Hindlimb muscle (tissue), 1 donor: Measurements from ENCODE around the gene SLC12A7. TPM values are rescaled to one million over a fixed set of nuclear protein-coding genes. Genes with fewer than 3 reads are reported as not detected.
"Not testable (repeated sequence)": the region's sequence is repeated elsewhere in the genome, so short reads cannot be mapped to it uniquely, and the experiment has no call there.

Source experiments
- DNase-seq: peaks from one replicate; pipeline ENCODE4 v3.0.0-alpha.2; 2013
- polyA plus RNA-seq: library from polyadenylated mRNA; unstranded; fragments of 120-200 nt; gene quantifications from one replicate; pipeline ENCODE4 v1.2.1, GENCODE V29; 2013; ENCODE audit not compliant: insufficient read length

The SLC12A7 gene
- polyA plus RNA-seq, 1 donor, result 10.2 TPM

DNA sequence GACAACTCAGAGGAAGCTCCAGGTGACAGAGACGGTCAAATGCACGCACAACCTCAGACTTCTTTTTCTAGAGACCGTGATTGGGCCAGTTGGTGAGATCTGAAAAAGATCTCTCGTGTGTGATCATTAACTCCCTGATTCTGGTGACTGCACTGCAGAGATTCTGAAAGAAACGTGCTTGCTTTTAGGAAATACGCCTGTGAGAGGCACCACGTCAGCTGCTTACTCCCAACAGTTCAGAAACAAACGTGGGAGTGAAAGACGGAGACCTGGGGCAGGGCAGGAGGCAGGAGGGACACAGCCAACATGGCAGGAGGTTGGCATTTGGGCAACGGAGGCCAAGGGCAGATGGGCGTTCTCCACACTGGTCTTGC, 15.9 kb downstream of the SLC12A7 start:
- no peak for DNase-seq

DNA sequence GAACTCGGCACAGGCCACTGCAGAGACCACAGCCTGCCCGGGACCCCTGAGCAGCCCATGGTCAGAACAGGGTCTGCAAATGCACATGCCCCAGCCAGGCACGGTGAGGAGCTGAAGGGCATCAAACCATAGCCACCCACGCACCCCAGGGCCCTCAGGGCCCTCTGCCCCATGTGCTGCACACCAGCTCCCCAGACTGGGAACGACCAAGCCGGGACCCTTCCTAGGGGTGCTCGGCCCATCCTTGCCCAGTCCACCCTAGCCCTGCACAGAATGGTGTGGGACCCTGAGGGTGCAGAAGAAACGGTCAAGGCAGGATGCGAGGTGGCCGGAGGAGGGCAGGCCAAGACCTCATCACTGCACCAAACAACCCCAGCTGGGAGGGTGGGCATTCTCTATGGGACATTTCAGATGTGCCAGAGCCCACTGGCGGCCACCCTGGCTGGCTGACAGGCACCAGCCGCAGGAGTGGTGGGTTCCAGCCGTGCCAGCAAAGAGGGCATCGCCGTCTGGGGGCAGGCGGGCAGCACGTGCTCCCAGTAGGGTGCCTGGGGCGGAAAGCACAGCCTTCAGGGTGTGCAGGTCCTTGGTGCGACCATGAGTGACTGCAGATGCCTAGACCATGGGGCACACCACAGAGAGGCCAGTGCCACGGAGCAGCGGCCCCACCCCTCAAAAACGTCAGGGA, 16.4 kb downstream of the SLC12A7 start:
- no peak for DNase-seq

DNA sequence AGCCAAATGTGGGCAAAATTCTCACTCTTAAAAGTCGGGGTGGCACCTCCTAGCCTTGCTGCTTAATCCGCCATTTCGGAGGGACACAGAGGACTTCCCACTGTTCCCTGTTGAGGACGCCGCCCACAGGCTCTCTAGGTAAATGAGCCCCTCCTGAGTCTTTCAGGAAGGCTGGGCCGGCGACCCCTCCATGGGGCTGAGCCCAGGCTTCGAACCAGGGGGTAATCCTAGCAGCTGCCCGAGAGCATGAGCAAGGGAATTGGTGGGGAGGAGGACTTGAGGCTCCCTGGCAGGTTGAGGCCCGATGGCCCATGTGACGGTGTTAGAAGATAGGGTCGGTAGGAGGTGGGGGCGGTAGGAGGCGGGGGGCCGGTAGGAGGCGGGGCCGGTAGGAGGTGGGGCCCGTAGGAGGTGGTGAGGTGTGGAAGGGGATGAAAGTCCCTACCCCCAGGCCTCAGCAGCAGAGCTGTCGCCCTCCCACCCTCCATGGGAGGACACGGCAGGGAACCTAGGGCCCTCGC, 17.1 kb downstream of the SLC12A7 start:
- no peak for DNase-seq

DNA sequence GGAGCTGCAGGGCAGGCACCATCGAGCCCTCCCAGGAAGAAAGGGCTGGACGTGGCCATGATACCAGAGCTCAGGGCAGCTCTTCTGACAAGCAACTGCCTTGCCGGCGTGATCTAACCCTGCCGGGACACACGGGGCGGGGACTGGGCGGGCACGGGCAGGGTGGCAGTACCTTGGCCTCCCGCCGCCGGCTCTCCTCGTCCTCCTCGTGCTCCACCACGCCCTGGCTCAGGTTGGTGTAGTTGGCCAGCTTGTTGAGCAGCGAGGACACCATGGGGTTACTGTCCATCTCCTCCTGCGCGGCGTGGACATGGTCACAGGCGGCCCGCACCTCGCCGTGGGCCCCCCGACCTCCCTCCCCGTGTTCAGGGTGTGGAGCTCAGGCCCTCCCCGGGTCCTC, 18.5 kb downstream of the SLC12A7 start:
- DNase-seq, result no peak

DNA sequence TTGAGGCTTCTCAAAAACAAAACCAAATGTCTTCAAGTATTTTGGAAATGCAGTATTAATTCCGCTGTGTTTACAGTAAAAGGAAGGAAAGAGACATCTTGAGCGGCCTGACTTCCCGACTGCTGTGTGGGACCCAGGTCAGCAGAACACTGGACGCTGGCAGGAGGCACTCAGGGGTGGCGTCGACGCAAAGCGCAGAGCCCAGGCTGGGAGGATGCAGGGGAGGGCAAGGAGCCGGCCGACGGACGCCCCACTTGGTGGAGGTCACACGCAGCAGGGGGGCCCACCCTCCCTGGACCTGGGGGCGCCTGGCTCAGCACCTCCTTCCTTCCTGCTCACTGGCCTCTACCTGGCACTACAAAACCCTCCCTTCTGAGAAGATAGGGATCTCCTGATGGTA, 19.7 kb downstream of the SLC12A7 start:
- DNase-seq, result no peak

DNA sequence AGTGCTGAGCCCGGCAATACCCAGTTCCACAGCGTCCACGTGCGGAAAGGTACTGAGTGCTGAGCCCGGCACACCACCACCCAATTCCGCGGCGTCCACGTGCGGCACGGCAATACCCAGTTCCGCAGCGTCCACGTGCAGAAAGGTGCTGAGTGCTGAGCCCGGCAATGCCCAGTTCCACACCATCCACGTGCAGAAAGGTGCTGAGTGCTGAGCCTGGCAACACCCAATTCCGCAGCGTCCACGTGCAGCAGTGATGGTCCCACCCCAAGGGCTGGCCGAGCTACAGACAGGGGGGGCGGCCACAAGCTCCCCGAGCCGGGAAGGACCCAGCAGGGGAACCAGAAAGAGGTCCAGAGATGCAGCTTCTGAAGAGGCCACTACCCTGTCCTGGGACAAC, 20.2 kb downstream of the SLC12A7 start:
- DNase-seq, result no peak

DNA sequence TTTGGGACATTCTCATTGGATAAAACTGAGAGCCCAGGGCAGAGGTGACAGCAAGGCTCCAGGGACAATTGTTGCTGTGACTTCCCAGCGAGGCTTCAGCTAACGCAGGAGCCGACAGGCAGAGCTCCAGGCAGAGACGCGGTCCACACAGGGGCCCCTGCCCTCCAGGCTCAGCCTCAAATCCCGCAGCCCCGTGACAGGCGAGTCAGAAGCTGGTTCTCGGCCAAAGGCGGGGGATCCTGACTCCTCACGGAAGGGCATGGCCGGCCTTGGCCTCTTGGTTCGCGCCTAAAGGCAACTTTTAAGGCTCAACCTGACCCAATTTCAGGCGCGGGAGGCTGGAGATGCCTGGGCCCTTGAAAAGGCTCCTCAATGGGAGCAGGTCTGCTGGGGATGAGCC, 21.3 kb downstream of the SLC12A7 start:
- no peak for DNase-seq

DNA sequence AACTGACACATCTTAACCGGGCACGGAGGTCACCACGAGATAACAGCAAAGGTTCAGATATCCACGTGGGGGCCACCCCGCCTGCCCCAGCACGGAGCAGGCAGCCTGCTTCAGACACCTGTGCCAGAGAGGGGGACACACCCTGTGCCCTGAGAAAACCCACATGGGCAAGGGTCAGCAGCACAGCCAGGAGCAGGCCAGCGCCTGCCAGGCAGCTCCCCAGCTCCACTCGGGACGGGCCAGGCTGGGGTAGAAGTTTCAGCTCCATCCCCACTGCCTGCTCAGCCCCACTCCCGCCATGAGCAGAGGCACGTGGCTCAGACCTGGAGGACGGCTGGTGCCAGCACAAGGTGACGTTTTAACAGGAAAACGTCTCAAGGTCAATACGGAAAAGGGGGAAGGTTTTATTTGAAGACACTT, 22.2 kb downstream of the SLC12A7 start:
- no peak for DNase-seq

DNA sequence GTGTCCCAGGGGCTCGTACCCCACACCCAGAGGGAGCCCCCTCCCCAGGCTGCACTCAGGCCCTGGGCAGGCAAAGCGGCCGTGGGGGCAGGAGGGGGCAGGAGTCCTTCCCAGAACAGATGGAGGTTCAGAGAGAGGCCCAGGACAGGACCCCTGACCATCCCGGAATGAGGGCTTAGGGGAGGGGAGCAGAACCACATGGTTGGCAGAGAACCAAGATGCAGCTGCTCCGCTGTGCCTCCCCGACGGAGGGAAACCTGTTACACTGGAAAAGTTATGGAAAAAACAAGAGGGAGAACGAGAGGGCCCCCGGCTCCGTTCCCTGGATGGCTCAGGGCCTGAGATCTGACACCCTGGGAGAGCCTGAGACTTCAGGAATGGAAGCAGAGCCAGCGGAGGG, 22.7 kb downstream of the SLC12A7 start:
- no peak for DNase-seq

DNA sequence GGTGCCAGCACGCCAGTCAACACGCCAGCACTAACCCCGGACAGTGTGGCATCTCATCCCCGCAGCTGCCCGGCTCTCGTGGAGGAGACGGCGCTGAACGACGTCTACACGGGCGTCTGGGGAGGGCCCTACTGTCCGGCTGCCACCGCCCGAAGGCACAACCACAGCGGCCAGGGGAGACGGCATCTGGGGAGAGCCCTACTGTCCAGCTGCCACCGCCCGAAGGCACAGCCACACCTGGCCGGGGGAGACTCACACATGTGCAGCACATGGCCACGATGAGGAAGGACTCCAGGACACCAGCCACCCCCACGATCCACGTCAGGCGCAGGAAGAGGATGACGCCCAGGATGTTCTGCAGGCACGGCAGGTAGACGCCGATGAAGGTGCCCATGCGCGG, 23.1 kb downstream of the SLC12A7 start:
- no peak for DNase-seq

DNA sequence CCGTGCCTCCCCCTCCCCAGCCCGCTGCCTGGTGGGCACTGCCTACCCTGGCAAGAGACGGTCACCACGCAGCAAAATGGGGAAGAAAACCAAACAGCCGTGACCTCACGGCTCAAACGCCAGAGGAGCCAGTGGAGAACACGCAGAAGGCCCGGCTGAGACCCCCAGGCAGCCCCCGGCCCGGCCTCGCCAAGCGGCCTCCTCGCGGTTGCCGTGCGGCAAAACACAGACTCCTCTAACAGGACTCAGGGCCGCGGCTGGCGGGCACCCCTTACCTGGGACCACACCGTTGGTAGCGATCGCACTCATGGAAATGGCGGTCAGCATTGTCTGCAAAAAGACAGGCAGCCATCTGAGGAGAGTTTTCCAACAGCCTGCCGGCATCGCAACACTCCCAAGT, 23.8 kb downstream of the SLC12A7 start:
- DNase-seq, result no peak

DNA sequence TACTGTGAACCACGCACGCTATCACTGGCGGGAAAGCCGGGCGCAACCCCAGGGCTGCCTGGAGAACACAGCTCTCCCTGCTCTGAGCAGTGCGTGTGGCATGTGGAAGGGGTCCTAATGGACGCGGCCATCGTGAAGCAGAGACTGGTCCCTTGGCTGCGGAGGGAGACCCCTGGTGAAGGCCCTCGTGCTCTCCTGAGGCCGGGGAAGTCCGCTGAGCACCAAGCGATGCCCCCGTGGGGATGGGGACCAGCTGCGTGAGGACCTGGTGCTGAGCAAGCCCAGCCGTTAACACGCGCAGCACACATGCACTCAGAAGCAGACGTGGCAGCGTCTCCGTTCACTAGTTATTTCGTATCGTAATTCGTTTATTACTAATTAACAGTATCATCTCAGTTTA, 24.4 kb downstream of the SLC12A7 start:
- DNase-seq, result no peak

DNA sequence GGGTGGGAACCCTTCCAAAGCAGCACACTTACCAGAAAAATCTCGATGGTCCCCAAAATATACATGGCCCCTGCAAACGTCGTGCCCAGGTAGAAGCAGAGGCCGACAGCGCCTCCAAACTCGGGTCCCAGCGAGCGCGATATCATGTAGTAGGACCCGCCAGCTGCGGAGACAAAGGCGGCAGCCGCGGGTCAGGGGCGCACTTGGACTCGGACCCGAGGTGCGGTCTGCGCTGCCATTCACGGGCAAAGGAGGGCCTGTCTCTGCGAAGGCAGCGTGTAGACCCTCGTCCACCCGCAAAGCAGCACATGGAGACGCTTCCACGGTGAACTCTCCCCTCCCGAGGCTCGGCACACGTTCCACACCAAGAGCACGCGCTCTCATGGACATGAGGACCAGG, 25.0 kb downstream of the SLC12A7 start:
- DNase-seq, result no peak

DNA sequence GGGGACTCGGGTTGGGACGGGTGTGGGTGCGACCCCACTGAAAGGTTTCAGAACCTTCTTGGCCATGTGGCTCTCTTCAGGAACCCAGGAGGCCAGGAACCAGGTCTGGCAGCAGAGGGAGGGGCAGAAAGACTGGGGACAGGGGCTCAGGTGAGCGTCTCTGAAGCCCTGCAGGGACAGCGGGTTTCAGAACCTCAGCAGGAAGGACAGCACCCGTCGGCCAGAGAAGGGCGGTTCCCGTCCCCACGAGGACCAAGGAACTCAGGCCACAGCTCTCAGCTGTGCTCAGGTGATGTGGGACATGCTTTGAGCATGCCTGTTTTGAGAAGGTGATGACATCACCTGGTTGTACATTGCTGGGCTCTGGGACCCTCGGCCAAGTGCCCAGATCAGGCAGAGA, 25.7 kb downstream of the SLC12A7 start:
- DNase-seq, result no peak

DNA sequence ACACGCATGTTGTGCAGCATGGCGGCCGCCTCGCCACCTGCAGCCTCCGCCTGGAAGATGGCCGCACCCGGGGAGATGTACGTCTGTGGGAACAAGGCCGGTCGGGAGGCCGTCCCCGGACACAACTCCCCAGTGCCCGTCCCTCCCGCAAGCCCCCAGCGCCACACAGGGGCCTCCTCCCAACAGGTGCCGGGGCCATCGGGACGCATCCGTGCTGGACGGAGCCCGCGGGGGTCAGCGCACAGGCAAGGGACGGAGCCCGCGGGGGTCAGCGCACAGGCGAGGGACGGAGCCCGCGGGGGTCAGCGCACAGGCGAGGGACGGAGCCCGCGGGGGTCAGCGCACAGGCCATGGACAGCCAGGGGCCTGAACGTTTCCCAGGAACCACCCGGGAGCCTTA, 26.5 kb downstream of the SLC12A7 start:
- no peak for DNase-seq

DNA sequence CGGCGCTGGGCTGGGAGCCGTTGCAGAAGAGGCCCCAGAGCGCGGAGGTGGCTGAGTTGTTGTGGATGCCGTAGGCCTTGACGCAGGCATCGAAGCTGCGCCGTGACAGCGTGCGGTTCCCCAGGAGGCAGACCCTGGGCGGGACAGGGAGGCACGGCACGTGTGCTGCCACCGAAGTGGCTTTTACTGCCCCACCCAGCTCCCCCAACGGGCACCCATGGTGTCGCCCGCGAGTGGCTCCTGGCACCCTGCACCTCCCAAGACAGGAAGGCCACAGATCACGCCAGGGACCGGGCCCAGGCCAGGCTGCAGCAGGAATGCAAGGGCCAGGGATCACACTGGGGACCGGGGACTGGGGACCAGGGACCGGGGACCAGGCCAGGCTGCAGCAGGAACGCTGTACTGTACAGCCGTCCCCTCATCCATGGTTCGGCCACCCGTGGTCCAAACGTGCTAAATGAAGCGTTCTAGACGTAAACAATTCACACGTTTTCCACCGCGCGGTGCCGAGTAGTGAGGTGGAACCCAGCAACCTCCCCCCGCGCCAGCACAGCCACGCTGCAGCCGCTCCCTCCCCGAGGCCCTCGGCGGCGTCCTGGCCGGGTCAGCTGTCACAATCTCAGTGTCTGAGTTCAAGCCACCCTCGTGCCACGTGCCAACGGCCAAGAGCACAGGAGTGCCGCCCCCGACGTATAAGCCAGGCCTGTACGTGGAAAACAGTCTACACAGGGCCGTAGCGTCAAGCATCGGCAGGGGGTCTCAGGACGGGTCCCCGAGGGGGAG, 27.8 kb downstream of the SLC12A7 start:
- DNase-seq, result no peak

DNA sequence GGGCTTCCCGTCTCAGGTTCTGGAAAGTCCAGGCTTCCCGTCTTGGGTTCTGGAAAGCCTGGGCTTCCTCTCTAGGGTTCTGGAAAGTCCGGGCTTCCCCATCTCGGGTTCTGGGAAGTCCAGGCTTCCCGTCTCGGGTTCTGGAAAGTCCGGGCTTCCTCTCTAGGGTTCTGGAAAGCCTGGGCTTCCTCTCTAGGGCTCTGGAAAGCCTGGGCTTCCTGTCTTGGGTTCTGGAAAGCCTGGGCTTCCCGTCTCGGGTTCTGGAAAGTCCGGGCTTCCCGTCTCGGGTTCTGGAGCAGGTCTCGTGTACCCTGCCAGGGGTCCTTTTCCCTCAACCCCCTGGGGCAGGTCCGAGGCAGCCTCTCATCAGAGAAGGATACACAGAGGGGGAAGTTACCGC, 28.8 kb downstream of the SLC12A7 start:
- not testable (repeated sequence) for DNase-seq

DNA sequence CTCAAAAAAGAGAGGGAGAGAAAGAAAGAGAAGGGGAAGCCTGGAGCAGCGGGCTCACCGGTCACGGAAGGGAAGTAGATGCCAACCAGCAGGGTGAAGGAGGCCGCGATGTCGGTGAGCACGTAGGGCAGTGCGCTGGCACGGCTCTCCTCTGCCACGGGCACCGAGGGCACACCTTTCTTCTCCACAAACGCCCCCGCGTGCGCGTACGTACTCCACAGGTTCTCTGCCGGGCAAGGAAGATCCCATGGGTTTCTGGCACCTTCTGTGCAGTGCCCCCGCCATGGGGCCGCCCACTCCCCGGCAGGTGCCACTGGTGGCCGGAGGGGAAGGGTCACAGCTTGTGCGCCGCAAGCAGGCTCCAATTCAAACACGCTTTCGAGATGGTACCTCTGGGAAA, 30.3 kb downstream of the SLC12A7 start:
- no peak for DNase-seq

DNA sequence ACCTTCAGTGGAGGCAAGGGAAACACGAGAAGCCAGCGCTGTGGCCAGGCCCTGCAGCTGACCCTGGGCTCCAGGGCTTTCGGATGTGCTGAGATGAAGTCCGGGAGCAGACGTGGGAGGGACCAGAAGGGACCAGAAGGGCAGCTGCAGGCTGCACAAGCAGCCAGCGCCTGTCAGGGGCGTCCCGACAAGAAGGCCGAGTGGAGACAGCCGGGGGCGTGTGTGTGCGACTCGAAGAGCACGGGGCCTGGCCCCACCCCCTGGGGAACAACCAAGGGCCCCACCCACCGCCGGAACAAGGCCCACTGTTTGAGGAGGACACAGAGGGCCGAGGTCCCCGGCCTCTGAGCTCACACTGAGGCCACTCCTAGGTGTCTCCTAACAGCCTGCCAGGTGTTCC, 31.4 kb downstream of the SLC12A7 start:
- no peak for DNase-seq

DNA sequence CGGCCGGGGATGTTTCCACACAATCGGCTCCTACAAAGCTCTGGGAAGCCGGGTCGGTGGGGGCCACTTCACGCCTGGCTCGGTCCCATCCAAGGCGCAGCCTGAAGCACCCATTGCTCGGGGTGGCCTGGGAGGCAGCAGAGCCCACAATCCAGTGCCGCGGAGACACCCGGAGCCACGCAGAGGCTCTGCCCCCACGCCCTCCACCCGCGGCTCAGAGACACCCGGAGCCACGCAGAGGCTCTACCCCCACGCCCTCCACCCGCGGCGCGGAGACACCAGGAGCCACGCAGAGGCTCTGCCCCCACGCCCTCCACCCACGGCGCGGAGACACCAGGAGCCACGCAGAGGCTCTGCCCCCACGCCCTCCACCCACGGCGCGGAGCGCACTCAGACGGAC, 31.9 kb downstream of the SLC12A7 start:
- no peak for DNase-seq

DNA sequence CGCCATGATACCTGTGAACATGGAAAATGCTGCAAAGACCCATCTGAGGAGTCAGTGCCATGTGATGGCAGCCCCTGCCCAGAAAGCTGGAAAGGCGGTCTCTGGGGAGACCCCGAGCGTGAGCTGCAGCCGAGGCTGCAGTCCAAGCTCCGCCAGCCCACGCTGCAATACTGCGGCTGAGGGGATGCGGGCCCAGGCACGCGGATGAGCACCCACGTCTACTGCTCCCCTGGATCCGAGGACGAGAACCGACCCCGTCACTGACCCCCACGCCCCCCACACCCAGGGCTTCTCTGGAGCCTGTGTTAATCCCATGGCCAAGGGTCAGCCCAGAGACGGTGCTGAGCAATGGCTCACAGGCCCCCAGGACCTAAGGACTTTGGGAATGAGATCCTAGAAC, 32.4 kb downstream of the SLC12A7 start:
- DNase-seq, result no peak

DNA sequence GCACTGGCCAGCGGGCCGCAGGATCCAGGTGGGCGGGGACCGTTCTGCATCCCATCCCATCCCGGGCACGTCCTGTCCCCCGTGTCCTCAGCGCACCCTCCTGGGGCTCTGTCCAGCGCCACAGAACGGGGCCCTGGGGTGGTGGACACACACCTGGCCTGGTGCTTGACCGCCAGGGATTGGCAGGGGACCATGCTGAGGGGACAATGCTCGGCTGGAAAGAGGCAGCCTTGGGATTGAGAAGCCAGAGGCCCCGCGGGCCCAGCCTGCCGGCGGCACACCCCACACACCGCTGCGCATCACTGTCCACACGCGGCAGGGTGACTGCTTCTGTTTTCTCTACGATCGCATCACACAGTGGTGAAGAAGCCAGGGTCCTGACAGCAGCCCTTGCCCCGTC, 33.0 kb downstream of the SLC12A7 start:
- no peak for DNase-seq

DNA sequence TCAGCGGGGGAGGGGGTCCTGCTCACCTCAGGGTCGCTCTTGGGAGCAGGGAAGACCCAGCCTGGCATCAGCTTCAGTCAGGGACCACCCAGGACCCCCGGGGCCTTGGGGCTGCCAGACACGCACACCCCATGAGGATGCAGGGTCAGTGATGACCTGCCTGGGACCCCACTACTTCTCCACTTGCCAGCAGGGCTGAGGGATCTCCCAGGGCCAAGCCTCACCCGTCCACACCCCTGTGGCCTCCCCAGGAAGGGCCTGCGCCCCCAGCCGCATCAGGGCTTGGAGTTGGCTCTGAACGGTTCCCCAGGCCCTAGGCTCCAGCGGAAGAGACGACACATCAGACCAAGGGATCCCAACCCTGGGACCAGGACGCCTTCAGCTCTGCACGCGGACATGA, 33.7 kb downstream of the SLC12A7 start:
- DNase-seq, result no peak

DNA sequence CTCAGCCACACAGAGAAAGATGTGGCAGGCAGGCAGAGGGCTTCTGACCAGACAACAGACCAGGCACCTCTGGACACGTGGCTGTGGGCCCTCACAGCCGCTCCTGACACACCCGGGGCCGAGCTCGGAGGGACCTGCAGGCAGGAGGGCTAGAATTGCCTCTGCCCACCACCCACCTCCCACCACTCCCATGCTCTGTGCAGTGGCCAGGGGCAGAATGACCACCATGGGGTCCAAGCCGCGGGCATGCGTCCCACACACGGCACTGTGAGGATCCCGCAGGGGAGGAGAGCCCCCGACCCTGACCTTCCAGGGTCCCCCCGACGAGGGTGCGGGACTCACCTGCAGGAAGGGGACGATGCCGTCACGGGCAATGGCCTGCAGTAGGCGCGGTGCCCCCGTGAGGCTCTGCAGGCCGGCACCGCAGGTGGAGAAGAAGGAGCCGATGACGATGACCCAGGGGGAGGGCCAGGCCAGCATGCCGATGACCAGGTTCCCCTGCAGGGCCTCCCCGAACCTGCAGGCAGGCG, 34.3 kb downstream of the SLC12A7 start:
- no peak for DNase-seq
